Stomach (tissue), 4 donors: Measurements from ENCODE around the gene FRMPD4.

Experiments
- EP300 ChIP-seq: sonication (generic); formaldehyde crosslinking; IDR thresholded peaks from one replicate; pipeline ENCODE4 v1.6.1; 2017; ENCODE audit warnings: antibody characterized with exemption
- POLR2A ChIP-seq, 4 donors: fragments of 450-650 bp; IDR thresholded peaks; one replicate each; pipeline ENCODE4 v1.6.1; 2016; ENCODE audit warnings: antibody characterized with exemption in 4 of 4, control low read depth in 2 of 4, mild to moderate bottlenecking in 1 of 4, moderate library complexity in 1 of 4
- POLR2AphosphoS5 ChIP-seq, 3 donors: sonication (generic); formaldehyde crosslinking; IDR thresholded peaks; one replicate each; pipeline ENCODE4 v1.6.1; 2016; ENCODE audit warnings: antibody characterized with exemption in 3 of 3
- TF ChIP-seq, protein P1 (sequence below), 7 experiments: fragments of 450-650 bp in 4 of 7; fragments of 200-600 bp in 3 of 7; sonication (generic) in 3 of 7; IDR thresholded peaks; one replicate each; pipeline ENCODE4 v1.5.1; 2016 to 2019; ENCODE audit warnings: antibody characterized with exemption in 7 of 7, control low read depth in 2 of 7, mild to moderate bottlenecking in 1 of 7

DNA sequence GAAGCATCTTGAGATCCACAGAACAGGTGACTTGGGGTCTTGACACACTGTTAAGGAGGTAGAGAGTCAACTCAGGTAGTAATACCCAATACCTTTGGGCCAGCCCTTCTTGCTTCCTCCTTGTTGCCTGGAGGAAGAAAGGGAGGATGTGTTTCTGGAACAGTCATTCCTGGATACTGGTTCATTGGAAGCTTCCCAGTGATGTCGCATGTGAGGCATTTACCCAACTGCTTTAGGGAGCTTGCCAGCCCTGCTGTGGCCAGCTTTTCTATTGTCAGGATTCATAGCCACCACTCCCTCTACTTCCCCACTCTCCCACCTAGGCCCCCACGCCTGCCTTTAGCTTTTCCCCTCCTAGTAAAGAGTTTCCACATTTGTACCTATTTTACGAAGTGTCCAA, 342.7 kb downstream of the FRMPD4 start:
- TF ChIP-seq, protein P1, sequence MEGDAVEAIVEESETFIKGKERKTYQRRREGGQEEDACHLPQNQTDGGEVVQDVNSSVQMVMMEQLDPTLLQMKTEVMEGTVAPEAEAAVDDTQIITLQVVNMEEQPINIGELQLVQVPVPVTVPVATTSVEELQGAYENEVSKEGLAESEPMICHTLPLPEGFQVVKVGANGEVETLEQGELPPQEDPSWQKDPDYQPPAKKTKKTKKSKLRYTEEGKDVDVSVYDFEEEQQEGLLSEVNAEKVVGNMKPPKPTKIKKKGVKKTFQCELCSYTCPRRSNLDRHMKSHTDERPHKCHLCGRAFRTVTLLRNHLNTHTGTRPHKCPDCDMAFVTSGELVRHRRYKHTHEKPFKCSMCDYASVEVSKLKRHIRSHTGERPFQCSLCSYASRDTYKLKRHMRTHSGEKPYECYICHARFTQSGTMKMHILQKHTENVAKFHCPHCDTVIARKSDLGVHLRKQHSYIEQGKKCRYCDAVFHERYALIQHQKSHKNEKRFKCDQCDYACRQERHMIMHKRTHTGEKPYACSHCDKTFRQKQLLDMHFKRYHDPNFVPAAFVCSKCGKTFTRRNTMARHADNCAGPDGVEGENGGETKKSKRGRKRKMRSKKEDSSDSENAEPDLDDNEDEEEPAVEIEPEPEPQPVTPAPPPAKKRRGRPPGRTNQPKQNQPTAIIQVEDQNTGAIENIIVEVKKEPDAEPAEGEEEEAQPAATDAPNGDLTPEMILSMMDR (IDR thresholded peaks at IDR 0.05): no peak
- TF ChIP-seq POLR2A (IDR thresholded peaks at IDR 0.05) (no peak), POLR2AphosphoS5 (IDR thresholded peaks at IDR 0.05) (no peak), EP300 (no peak)
